ENCODE results near the gene CCDC134. TPM values are rescaled to one million over a fixed set of nuclear protein-coding genes. Genes with fewer than 3 reads are reported as not detected.

The CCDC134 gene
- total and polyA plus RNA-seq, 2 of the 8 experiments (the other 6 are each of a cell fraction or from before 2014, with no cell fraction given), result 7.7 to 20.0 TPM

- no peak overlapping the region for H3K18ac ChIP-seq (ENCODE audit: extremely low read depth, low read length)
- no peak overlapping the region for H4K8ac ChIP-seq (ENCODE audit: extremely low read depth, insufficient read depth, low read length)
- no peak overlapping the region for H2BK12ac ChIP-seq (ENCODE audit: low read depth, low read length)
- H3K14ac ChIP-seq (ENCODE audit: insufficient read length), result no peak overlapping the region
- no peaks in the 10 kb centered on the region for H3K4me1 ChIP-seq (replicated peaks in 1 of 4; ENCODE audit: control insufficient read depth in 3 of 4, insufficient read depth in 4 of 4, low read length in 3 of 4)
- no peaks in the 10 kb centered on the region for H3K79me2 ChIP-seq (ENCODE audit: control insufficient read depth in 1 of 2, insufficient read depth in 2 of 2, low read length in 2 of 2)
- FAIRE-seq (no peak), DNase-seq (ENCODE audit: low read depth in 1 of 2, low spot score in 2 of 2) (no peak)
- H2BK5ac ChIP-seq (ENCODE audit: low read depth, low read length), result no peak overlapping the region
- no peak overlapping the region for H4K91ac ChIP-seq (replicated peaks; ENCODE audit: insufficient read length, low read length)
- no peak overlapping the region for H2AFZ ChIP-seq (ENCODE audit: low read length)
- H3K36me3 ChIP-seq (ENCODE audit: control insufficient read depth in 2 of 4, insufficient read depth in 4 of 4, low read length in 3 of 4), result peaks cover 0 to 25% (median 7%) of the 10 kb centered on the region in 4 experiments; a peak in 6 of 8 replicates
- H4K5ac ChIP-seq (ENCODE audit: insufficient read length, low read depth, low read length), result no peak overlapping the region
- no peak overlapping the region for H2AK5ac ChIP-seq (ENCODE audit: low read depth, low read length)
- no peak overlapping the region for H2BK20ac ChIP-seq (ENCODE audit: low read length)
- peaks cover 6% of the 10 kb centered on the region for H3K79me1 ChIP-seq (ENCODE audit: low read depth, low read length)
- no peaks in the 10 kb centered on the region for H3K9me3 ChIP-seq (ENCODE audit: insufficient read depth in 2 of 2, low read depth in 1 of 2, low read length in 1 of 2)
- H3K27me3 ChIP-seq (replicated peaks in 1 of 4; ENCODE audit: control insufficient read depth in 3 of 4, extremely low read depth in 1 of 4, insufficient read depth in 3 of 4, low read length in 3 of 4), result no peaks in the 10 kb centered on the region; a peak in 1 of 7 replicates
- no peak overlapping the region for H2BK15ac ChIP-seq (ENCODE audit: low read length)
- WGBS, 2 experiments (ENCODE audit: extremely low coverage in 1 of 2, insufficient coverage in 1 of 2, insufficient read length in 1 of 2, insufficient replicate concordance in 2 of 2, low coverage in 1 of 2, low lambda C conversion rate in 2 of 2, missing lambda C conversion rate in 1 of 2), result 100% methylated on average over 2 of the region's 2 CpGs; no CpG with 5 or more reads in 1 of the 2 experiments
- H4K20me1 ChIP-seq (replicated peaks in 1 of 2; ENCODE audit: control insufficient read depth in 1 of 2, insufficient read depth in 2 of 2, low read length in 2 of 2), result peaks cover 0 to 10% of the 10 kb centered on the region in 2 experiments
- H3K4me3 ChIP-seq (ENCODE audit: extremely low read depth in 1 of 4, insufficient read depth in 2 of 4, low read depth in 3 of 4, low read length in 4 of 4), result no peak overlapping the region
- CTCF ChIA-PET (ENCODE audit: partially characterized antibody), result interaction anchor here (0.8 kb wide), 1 partner anchor 120 kb away, joined by 3 read pairs; no protein-coding TSS in a partner anchor
- TF ChIP-seq MAFK (IDR thresholded peaks at IDR 0.05; ENCODE audit: low read depth, low read length), result no peak
- no peak for TF ChIP-seq JUND (IDR thresholded peaks at IDR 0.05; ENCODE audit: low read length)
- H3K56ac ChIP-seq (replicated peaks; ENCODE audit: insufficient read length, low read depth, low read length), result no peak overlapping the region
- POLR2A ChIA-PET (ENCODE audit: partially characterized antibody), result interaction anchor here (2.0 kb wide), 1 partner anchor 16 kb away, joined by 4 read pairs; the partner anchor contains the start of gene CCDC134
- H3K9ac ChIP-seq (replicated peaks in 1 of 4; ENCODE audit: extremely low read depth in 1 of 4, low read depth in 3 of 4, low read length in 3 of 4), result no peak overlapping the region
- H3K27ac ChIP-seq (ENCODE audit: low read depth, low read length), result no peak overlapping the region
- no peak overlapping the region for H3K4me2 ChIP-seq (ENCODE audit: insufficient read depth in 1 of 2, low read depth in 2 of 2, low read length in 2 of 2)
- H3K23ac ChIP-seq (ENCODE audit: insufficient read length), result no peak overlapping the region
- H3K4ac ChIP-seq (replicated peaks; ENCODE audit: insufficient read length, low read depth, low read length), result no peak overlapping the region
- H3K23me2 ChIP-seq (ENCODE audit: low read depth, low read length), result no peaks in the 10 kb centered on the region
- no peak overlapping the region for H2BK120ac ChIP-seq (replicated peaks; ENCODE audit: low read depth, low read length)
Observed at GRCh38 chr22:41816871-41817270, 16.4 kb downstream of the CCDC134 start.

Data from H1 (cell line).